Hepatocyte (in vitro differentiated cells): ENCODE results near the gene SH3BP2. TPM values are rescaled to one million over a fixed set of nuclear protein-coding genes. Genes with fewer than 3 reads are reported as not detected.

Experiments used
- DNase-seq: peaks from one replicate; pipeline ENCODE4 v3.0.0-alpha.2; 2016; ENCODE audit warnings: low spot score
- H2AFZ ChIP-seq: fragments of 200-600 bp; sonication (generic); 2 replicates; pipeline ENCODE4 v1.6.0; 2016; ENCODE audit warnings: antibody characterized with exemption, mild to moderate bottlenecking
- H3K27ac ChIP-seq: fragments of 200-600 bp; sonication (generic); 2 replicates; pipeline ENCODE4 v1.5.1; 2016; ENCODE audit warnings: mild to moderate bottlenecking
- H3K27me3 ChIP-seq: fragments of 200-600 bp; sonication (generic); 2 replicates; pipeline ENCODE4 v1.6.1; 2016
- H3K36me3 ChIP-seq: fragments of 200-600 bp; sonication (generic); replicated peaks from 2 replicates; pipeline ENCODE4 v1.5.1; 2016; ENCODE audit warnings: low read depth; ENCODE audit not compliant: insufficient read depth
- H3K4me1 ChIP-seq: fragments of 200-600 bp; sonication (generic); 2 replicates; pipeline ENCODE4 v1.5.1; 2016; ENCODE audit warnings: mild to moderate bottlenecking, moderate library complexity; ENCODE audit not compliant: insufficient read depth
- H3K4me2 ChIP-seq: fragments of 200-600 bp; sonication (generic); 2 replicates; pipeline ENCODE4 v1.6.0; 2016
- H3K4me3 ChIP-seq: fragments of 200-600 bp; sonication (generic); 2 replicates; pipeline ENCODE4 v1.5.1; 2016; ENCODE audit warnings: mild to moderate bottlenecking
- H3K79me2 ChIP-seq: fragments of 200-600 bp; sonication (generic); 2 replicates; pipeline ENCODE4 v1.6.0; 2017; ENCODE audit warnings: mild to moderate bottlenecking
- H3K9me2 ChIP-seq: fragments of 200-600 bp; sonication (generic); replicated peaks from 2 replicates; pipeline ENCODE4 v1.6.0; 2017; ENCODE audit warnings: mild to moderate bottlenecking; ENCODE audit not compliant: insufficient read depth
- H3K9me3 ChIP-seq: fragments of 200-600 bp; sonication (generic); 2 replicates; pipeline ENCODE4 v1.5.1; 2016; ENCODE audit warnings: low read depth, mild to moderate bottlenecking
- H4K20me1 ChIP-seq: fragments of 200-600 bp; sonication (generic); 2 replicates; pipeline ENCODE4 v1.6.0; 2016; ENCODE audit warnings: mild to moderate bottlenecking; ENCODE audit not compliant: insufficient read depth, poor library complexity, severe bottlenecking
- CTCF ChIP-seq: fragments of 200-600 bp; sonication (generic); IDR thresholded peaks from 2 replicates; pipeline ENCODE4 v1.5.1; 2016; ENCODE audit warnings: antibody characterized with exemption, mild to moderate bottlenecking; ENCODE audit not compliant: poor library complexity
- EZH2 ChIP-seq: fragments of 200-600 bp; sonication (generic); IDR thresholded peaks from 2 replicates; pipeline ENCODE4 v1.6.1; 2016; ENCODE audit warnings: antibody characterized with exemption, mild to moderate bottlenecking, borderline replicate concordance
- EZH2phosphoT487 ChIP-seq: fragments of 200-600 bp; sonication (generic); IDR thresholded peaks from one replicate; pipeline ENCODE4 v1.6.1; 2018; ENCODE audit warnings: antibody characterized with exemption, mild to moderate bottlenecking, low read depth, moderate library complexity; ENCODE audit not compliant: unreplicated experiment, severe bottlenecking
- WGBS: methylation state at CpG from one replicate; pipeline ENCODE4 v1.1.6; 2016; ENCODE audit warnings: low lambda C conversion rate; ENCODE audit errors: missing lambda C conversion rate; 5-methylcytosine and 5-hydroxymethylcytosine counted together
- polyA plus RNA-seq: library from polyadenylated mRNA; unstranded; fragments of >200 nt; fragmentation: Nextera tagmentation; extraction: Ambion mirVana; gene quantifications from 2 replicates; pipeline ENCODE4 v1.2.1, GENCODE V29; 2016
- total RNA-seq: library from RNA; depleted of rRNA; stranded (reverse); fragments of >200 nt; gene quantifications from 2 replicates; pipeline ENCODE4 v1.2.3, GENCODE V29; 2014

The SH3BP2 gene
- total and polyA plus RNA-seq, 2 experiments from 2014 or later, result 24.3 to 25.7 TPM

GRCh38 chr4:2866160-2866861, 73.4 kb downstream of the SH3BP2 start:
- peak overlapping the region; percentile 2 for H3K4me2 ChIP-seq
- H3K9me2 ChIP-seq, result no peaks in the 10 kb centered on the region
- H3K4me1 ChIP-seq, result peaks cover 73% of the 10 kb centered on the region
- 74% methylated on average over 10 of the region's 10 CpGs for WGBS
- no peaks in the 10 kb centered on the region for H3K27me3 ChIP-seq
- no peaks in the 10 kb centered on the region for H3K36me3 ChIP-seq
- no peak for DNase-seq
- H3K79me2 ChIP-seq, result peaks cover 97% of the 10 kb centered on the region
- H3K9me3 ChIP-seq, result no peaks in the 10 kb centered on the region
- TF ChIP-seq EZH2, result no peak
- no peak for TF ChIP-seq CTCF
- TF ChIP-seq EZH2phosphoT487, result no peak
- peak overlapping the region; percentile 6 for H3K27ac ChIP-seq
- no peak overlapping the region for H3K4me3 ChIP-seq
- no peak overlapping the region for H2AFZ ChIP-seq
- peaks cover 91% of the 10 kb centered on the region for H4K20me1 ChIP-seq

GRCh38 chr4:2866891-2867290, 74.0 kb downstream of the SH3BP2 start:
- H3K79me2 ChIP-seq, result peaks cover 97% of the 10 kb centered on the region
- H2AFZ ChIP-seq, result no peak overlapping the region
- no peaks in the 10 kb centered on the region for H3K9me3 ChIP-seq
- no peak for DNase-seq
- H3K4me3 ChIP-seq, result no peak overlapping the region
- H3K27ac ChIP-seq, result peak overlapping the region; percentile 87
- H3K9me2 ChIP-seq, result no peaks in the 10 kb centered on the region
- TF ChIP-seq EZH2, result no peak
- no peak for TF ChIP-seq CTCF
- TF ChIP-seq EZH2phosphoT487, result no peak
- no peaks in the 10 kb centered on the region for H3K27me3 ChIP-seq
- peaks cover 91% of the 10 kb centered on the region for H4K20me1 ChIP-seq
- peak overlapping the region; percentile 75 for H3K4me2 ChIP-seq
- peaks cover 68% of the 10 kb centered on the region for H3K4me1 ChIP-seq
- no peaks in the 10 kb centered on the region for H3K36me3 ChIP-seq
- 82% methylated on average over 5 of the region's 5 CpGs for WGBS

- 17% methylated on average over 10 of the region's 10 CpGs for WGBS
- H4K20me1 ChIP-seq, result peaks cover 91% of the 10 kb centered on the region
- H3K79me2 ChIP-seq, result peaks cover 100% of the 10 kb centered on the region
- peak; percentile 34 for DNase-seq
- H3K9me2 ChIP-seq, result no peaks in the 10 kb centered on the region
- peaks cover 62% of the 10 kb centered on the region for H3K4me1 ChIP-seq
- H2AFZ ChIP-seq, result no peak overlapping the region
- H3K4me3 ChIP-seq, result no peak overlapping the region
- no peaks in the 10 kb centered on the region for H3K27me3 ChIP-seq
- H3K36me3 ChIP-seq, result no peaks in the 10 kb centered on the region
- H3K27ac ChIP-seq, result peak overlapping the region; percentile 87
- H3K4me2 ChIP-seq, result peak overlapping the region; percentile 75
- H3K9me3 ChIP-seq, result no peaks in the 10 kb centered on the region
- TF ChIP-seq EZH2phosphoT487 (no peak), CTCF (no peak), EZH2 (no peak)
Observed at GRCh38 chr4:2867758-2868491, 75.0 kb downstream of the SH3BP2 start.
